Aortic smooth muscle cell (primary cell): Measurements from ENCODE around the gene LZTS3. TPM values are rescaled to one million over a fixed set of nuclear protein-coding genes. Genes with fewer than 3 reads are reported as not detected.

Experiments used
- total RNA-seq: library from RNA; depleted of rRNA; stranded (reverse); fragments of >200 nt; gene quantifications from 2 replicates; pipeline ENCODE4 v1.2.3, GENCODE V29; 2014

LZTS3 gene
- total RNA-seq = 2.5 and 4.4 TPM in 2 replicates

DNA sequence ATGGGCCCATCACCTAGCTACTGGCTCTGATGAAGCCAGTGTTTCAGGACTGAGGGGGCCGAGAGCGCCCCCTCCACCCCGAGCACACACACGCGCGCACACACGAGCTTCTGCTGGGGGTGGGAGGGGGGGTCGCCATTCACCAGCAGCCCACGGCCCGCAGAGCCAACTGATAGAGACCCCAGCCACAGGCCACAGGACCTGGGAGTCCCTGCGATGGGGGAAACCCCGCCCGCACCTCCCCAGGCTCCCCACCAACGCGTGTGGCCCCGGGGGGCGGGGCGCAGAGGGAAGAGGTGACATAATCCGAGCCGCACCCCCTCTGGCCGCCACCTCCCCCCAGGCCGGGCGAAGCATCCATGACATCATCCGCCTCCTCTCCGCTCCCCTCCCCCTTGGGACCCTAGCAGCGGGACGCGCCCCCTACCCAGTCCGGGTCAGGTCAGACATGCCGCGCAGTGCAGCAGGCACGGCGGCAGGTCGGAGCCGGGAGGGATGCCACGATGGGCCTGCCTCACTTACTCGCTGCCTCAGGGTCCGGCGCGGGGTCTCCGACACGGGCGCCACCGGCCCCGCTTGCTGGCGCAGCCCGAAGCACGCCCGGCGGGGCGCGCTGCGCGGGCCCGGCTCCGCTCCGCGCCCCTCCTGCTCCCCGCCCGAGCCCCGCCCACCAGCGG lies at the start of gene LZTS3:
LZTS3 (minus strand) TSS at position 617 of the 677 bp plus-strand sequence. CDS start 6,386 bp downstream, outside the sequence.

DNA sequence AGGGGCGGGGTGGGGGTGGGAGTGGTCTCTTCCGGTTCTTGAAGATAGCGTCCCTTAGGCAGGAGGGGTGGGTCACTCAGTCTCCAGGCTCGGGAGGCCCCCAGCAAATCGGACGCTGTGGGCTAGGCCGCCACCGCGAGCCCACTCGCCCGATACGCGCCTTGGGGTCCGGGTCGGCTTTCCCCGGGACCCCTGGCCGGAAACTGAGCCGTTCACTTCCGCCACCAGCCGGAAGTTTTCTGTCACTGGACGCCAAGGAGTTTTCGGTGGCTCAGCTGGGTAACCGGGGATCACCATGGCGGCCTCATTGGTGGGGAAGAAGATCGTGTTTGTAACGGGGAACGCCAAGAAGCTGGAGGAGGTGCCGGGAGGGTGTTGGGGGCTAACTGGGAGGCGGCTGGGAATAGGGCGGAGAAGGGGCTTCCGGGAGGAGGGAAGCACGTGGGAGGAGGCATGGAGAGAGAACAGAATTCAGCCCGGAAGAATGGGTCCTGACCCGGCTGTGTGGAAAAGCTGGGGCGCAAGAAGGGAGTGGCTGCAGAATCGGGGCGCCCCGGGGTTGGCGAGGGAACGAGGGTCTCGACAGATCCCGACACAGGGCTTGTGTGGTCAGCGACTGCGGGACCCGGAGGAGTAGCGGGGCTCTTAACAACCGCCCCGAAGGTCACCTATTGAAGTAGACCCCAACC lies 36.1 kb upstream of the LZTS3 start, which contains the start of gene ITPA:
ITPA (plus strand) TSS at position 242 of the 689 bp plus-strand sequence; CDS start at position 296, 54 bp downstream.

DNA sequence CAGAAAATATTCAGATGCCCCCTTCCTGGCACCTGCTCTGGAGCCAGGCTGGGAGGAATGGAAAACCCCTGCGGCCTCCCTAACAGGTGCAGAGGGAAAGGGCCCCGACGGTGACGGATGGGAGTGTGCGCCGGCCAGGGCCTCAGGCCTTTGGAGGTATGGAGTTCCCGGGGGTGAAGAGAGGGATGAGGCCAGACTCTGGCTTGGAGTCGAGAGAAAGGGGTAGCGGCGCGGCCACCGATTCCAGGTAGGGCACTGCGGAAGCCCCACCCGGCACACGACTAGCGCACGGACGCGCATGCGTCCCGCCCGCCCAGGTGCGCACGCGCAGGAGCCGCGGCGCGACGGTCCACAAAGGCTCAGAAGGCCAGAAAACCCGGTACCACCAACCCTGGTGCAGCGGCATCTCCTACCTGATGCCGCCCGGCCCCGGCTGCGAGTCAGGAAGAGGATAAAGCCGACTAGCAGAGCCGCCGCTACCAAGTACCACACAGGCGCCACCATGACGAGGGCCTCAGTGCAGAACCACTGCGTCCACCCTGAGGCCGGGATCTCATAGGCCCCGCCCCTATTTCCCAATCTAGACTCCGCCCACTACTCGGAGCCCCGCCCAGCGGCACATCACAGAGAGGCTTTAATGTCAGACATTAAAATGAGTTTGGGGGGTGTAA lies 30.9 kb upstream of the LZTS3 start, which contains the start of gene DDRGK1:
DDRGK1 (minus strand) TSS at position 559 of the 671 bp plus-strand sequence; CDS start at position 504, 55 bp downstream.

Other genes with a start within 250 kb of the LZTS3 start
- gene GNRH2, start 129.9 kb downstream of the LZTS3 start, total RNA-seq = 0.26 and 0.50 TPM in 2 replicates
- 32.6 and 42.0 TPM in 2 replicates for gene MRPS26, start 127.5 kb downstream of the LZTS3 start, total RNA-seq
- gene OXT, start 101.9 kb downstream of the LZTS3 start, total RNA-seq = not detected in 2 replicates
- not detected in 2 replicates for gene AVP, start 88.8 kb downstream of the LZTS3 start, total RNA-seq
- gene FASTKD5, start 13.7 kb downstream of the LZTS3 start, total RNA-seq = 10.3 and 10.9 TPM in 2 replicates
- 2.6 and 2.9 TPM in 2 replicates for gene UBOX5, start 13.7 kb downstream of the LZTS3 start, total RNA-seq
- 30.7 and 47.0 TPM in 2 replicates for gene DDRGK1, start 31.1 kb upstream of the LZTS3 start, total RNA-seq
- 23.4 and 33.3 TPM in 2 replicates for gene ITPA, start 35.9 kb upstream of the LZTS3 start, total RNA-seq
- 0.12 and 0.26 TPM in 2 replicates for gene SLC4A11, start 65.6 kb upstream of the LZTS3 start, total RNA-seq
- 8.2 and 10.7 TPM in 2 replicates for gene DNAAF9, start 234.1 kb upstream of the LZTS3 start, total RNA-seq